Keratinocyte (primary cell): Measurements from ENCODE around the gene DLGAP1. TPM values are rescaled to one million over a fixed set of nuclear protein-coding genes. Genes with fewer than 3 reads are reported as not detected.

Experiments
- DNase-seq: peaks from one replicate; pipeline ENCODE4 v3.0.0-alpha.2; 2011; ENCODE audit warnings: low read depth, missing footprints, low spot score
- FAIRE-seq: peaks from 2 replicates; lab custom pipeline; 2011; peaks lifted over from hg19 to GRCh38; lab: Jason Lieb, UNC
- H2AFZ ChIP-seq: 2 replicates; pipeline ENCODE4 v1.6.0; 2012; ENCODE audit warnings: low read length, control low read depth, inconsistent platforms; ENCODE audit not compliant: control insufficient read depth
- H3K27ac ChIP-seq: 2 replicates; pipeline ENCODE4 v1.5.1; 2011; ENCODE audit warnings: low read length; ENCODE audit not compliant: control insufficient read depth, insufficient read depth
- H3K27me3 ChIP-seq: 3 replicates; pipeline ENCODE4 v1.6.0; 2011; ENCODE audit warnings: low read length; ENCODE audit not compliant: control insufficient read depth, insufficient read depth; ENCODE audit errors: extremely low read depth
- H3K36me3 ChIP-seq, 2 experiments: 2 replicates in 1 of 2; 3 replicates in 1 of 2; pipeline ENCODE4 v1.5.1; 2011; ENCODE audit warnings: low read length in 2 of 2, mild to moderate bottlenecking in 1 of 2; ENCODE audit not compliant: control insufficient read depth in 2 of 2, insufficient read depth in 2 of 2; ENCODE audit errors: extremely low read depth in 1 of 2
- H3K4me1 ChIP-seq: 3 replicates; pipeline ENCODE4 v1.5.1; 2011; ENCODE audit warnings: low read length; ENCODE audit not compliant: control insufficient read depth, insufficient read depth; ENCODE audit errors: extremely low read depth
- H3K4me2 ChIP-seq: 3 replicates; pipeline ENCODE4 v1.6.0; 2011; ENCODE audit warnings: low read depth, low read length; ENCODE audit not compliant: control insufficient read depth, insufficient read depth; ENCODE audit errors: extremely low read depth
- H3K4me3 ChIP-seq, 3 experiments: fragments of 200-600 bp in 1 of 3; sonication (generic) in 1 of 3; 2 replicates in 2 of 3; 3 replicates in 1 of 3; pipeline ENCODE4 v1.5.1; 2011 to 2016; ENCODE audit warnings: low read length in 3 of 3, mild to moderate bottlenecking in 3 of 3, control low read depth in 2 of 3, inconsistent platforms in 1 of 3, low read depth in 1 of 3, mixed read lengths in 1 of 3, mixed run types in 1 of 3, moderate library complexity in 1 of 3; ENCODE audit not compliant: control insufficient read depth in 2 of 3, insufficient read depth in 2 of 3; ENCODE audit errors: extremely low read depth in 1 of 3
- H3K79me2 ChIP-seq: 2 replicates; pipeline ENCODE4 v1.6.0; 2012; ENCODE audit warnings: low read length; ENCODE audit not compliant: control insufficient read depth, insufficient read depth
- H3K9ac ChIP-seq: 3 replicates; pipeline ENCODE4 v1.6.0; 2011; ENCODE audit warnings: low read length; ENCODE audit not compliant: control insufficient read depth, insufficient read depth; ENCODE audit errors: extremely low read depth
- H3K9me1 ChIP-seq: 3 replicates; pipeline ENCODE4 v1.6.0; 2011; ENCODE audit warnings: low read length; ENCODE audit not compliant: control insufficient read depth, insufficient read depth; ENCODE audit errors: extremely low read depth
- H3K9me3 ChIP-seq: 2 replicates; pipeline ENCODE4 v1.5.1; 2012; ENCODE audit warnings: low read depth, low read length; ENCODE audit not compliant: control insufficient read depth
- H4K20me1 ChIP-seq: 3 replicates; pipeline ENCODE4 v1.6.0; 2011; ENCODE audit warnings: low read length; ENCODE audit not compliant: control insufficient read depth, insufficient read depth; ENCODE audit errors: extremely low read depth
- EZH2 ChIP-seq: IDR thresholded peaks from one replicate; pipeline ENCODE4 v1.6.1; 2012; ENCODE audit warnings: inconsistent platforms, mild to moderate bottlenecking, low read length, moderate library complexity
- dilution Hi-C: fragments of 300-500 bp; cut with MboI; formaldehyde crosslinking; loops from one replicate; pipeline ENCODE4 v1.7.0; 2020; ENCODE audit warnings: low sequenced_read_pairs; ENCODE audit not compliant: extremely low pct_ligation_motif_present
- polyA plus RNA-seq, 5 experiments: library from polyadenylated mRNA; depleted of rRNA in 3 of 5; stranded (reverse) in 3 of 5; stranded (forward) in 1 of 5; unstranded in 1 of 5; fragments of >200 nt; gene quantifications; 1 replicate in 1 of 5; 2 replicates in 3 of 5; 3 replicates in 1 of 5; pipeline versions ENCODE4 v1.2.1 to v1.2.3, GENCODE V29; 2011 to 2012; ENCODE audit warnings: missing spikeins in 2 of 5, low read depth in 1 of 5, low replicate concordance in 1 of 5
- TF ChIP-seq, protein P1 (sequence below), 3 experiments: IDR thresholded peaks in 1 of 3; conservative IDR thresholded peaks in 1 of 3; optimal IDR thresholded peaks in 1 of 3; 2 replicates in 2 of 3; 3 replicates in 1 of 3; pipeline versions ENCODE3 to v1.5.1; 2011; ENCODE audit warnings: low read length in 3 of 3, mild to moderate bottlenecking in 3 of 3, moderate library complexity in 2 of 3, control low read depth in 1 of 3, inconsistent platforms in 1 of 3; ENCODE audit not compliant: insufficient read depth in 2 of 3; ENCODE audit errors: extremely low read depth in 1 of 3

DLGAP1 gene
- polyA plus RNA-seq, 1 donor (not counting 4 experiments of a cell fraction or from before 2014, with no cell fraction given) = not detected

DNA sequence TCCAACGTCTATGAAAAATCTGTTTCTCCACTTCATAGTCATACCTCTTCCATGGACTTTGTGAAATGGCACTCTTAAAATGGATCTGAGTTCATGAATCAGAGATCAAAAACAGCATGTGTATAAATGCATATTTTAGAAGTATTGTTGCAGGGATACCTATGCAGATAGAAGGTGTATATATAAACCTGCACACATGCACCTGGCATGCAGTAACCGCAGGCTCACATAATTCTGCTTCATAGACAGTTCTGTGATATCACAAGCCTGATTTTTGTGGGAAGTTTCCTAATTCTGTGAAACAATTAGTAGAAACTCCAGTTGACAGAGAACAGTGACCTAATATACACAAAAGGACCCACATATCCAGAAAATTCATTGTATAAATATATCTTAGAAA lies 583.4 kb downstream of the DLGAP1 start:
- H3K4me3 ChIP-seq = no peak overlapping the region
- H3K36me3 ChIP-seq = no peaks in the 10 kb centered on the region
- TF ChIP-seq, protein P1, sequence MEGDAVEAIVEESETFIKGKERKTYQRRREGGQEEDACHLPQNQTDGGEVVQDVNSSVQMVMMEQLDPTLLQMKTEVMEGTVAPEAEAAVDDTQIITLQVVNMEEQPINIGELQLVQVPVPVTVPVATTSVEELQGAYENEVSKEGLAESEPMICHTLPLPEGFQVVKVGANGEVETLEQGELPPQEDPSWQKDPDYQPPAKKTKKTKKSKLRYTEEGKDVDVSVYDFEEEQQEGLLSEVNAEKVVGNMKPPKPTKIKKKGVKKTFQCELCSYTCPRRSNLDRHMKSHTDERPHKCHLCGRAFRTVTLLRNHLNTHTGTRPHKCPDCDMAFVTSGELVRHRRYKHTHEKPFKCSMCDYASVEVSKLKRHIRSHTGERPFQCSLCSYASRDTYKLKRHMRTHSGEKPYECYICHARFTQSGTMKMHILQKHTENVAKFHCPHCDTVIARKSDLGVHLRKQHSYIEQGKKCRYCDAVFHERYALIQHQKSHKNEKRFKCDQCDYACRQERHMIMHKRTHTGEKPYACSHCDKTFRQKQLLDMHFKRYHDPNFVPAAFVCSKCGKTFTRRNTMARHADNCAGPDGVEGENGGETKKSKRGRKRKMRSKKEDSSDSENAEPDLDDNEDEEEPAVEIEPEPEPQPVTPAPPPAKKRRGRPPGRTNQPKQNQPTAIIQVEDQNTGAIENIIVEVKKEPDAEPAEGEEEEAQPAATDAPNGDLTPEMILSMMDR (optimal IDR thresholded peaks at IDR 0.05 in 1 of 3, IDR thresholded peaks at IDR 0.05 in 1 of 3, conservative IDR thresholded peaks at IDR 0.05 in 1 of 3; ENCODE audit: extremely low read depth in 1 of 3, insufficient read depth in 2 of 3, low read length in 3 of 3) = no peak
- no peak for TF ChIP-seq EZH2
- FAIRE-seq (no peak), DNase-seq (no peak)
- H3K27me3 ChIP-seq = no peaks in the 10 kb centered on the region
- H3K4me1 ChIP-seq = no peaks in the 10 kb centered on the region
- dilution Hi-C loops = no loop called here
- no peaks in the 10 kb centered on the region for H3K9me1 ChIP-seq
- H3K79me2 ChIP-seq = no peaks in the 10 kb centered on the region
- no peaks in the 10 kb centered on the region for H4K20me1 ChIP-seq
- H3K9ac ChIP-seq = no peak overlapping the region
- no peak overlapping the region for H3K4me2 ChIP-seq
- H2AFZ ChIP-seq = no peak overlapping the region
- H3K27ac ChIP-seq = no peak overlapping the region
- no peaks in the 10 kb centered on the region for H3K9me3 ChIP-seq

DNA sequence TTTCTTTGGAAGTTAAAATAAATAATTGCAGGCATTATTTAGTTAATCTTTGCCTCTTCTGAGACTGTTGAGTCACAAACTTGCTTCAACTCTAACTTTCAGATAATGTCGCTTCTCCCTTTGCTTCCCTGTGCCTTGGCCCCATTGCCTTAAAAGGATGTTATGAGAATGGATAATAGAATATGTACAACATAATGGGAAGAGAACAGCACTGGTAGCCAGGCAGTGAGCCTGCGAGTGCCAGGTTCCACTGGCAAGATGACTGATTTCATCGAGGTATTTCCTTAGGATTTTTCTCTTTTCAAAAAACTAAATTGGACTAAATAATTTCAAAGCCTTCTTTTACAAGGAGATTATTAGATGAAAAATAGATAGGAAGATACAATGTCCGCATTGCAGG lies 584.2 kb downstream of the DLGAP1 start:
- H2AFZ ChIP-seq = no peak overlapping the region
- H3K4me3 ChIP-seq = no peak overlapping the region
- no peaks in the 10 kb centered on the region for H3K4me1 ChIP-seq
- dilution Hi-C loops = no loop called here
- H3K9me3 ChIP-seq = no peaks in the 10 kb centered on the region
- TF ChIP-seq, protein P1 (optimal IDR thresholded peaks at IDR 0.05 in 1 of 3, IDR thresholded peaks at IDR 0.05 in 1 of 3, conservative IDR thresholded peaks at IDR 0.05 in 1 of 3; ENCODE audit: extremely low read depth in 1 of 3, insufficient read depth in 2 of 3, low read length in 3 of 3) = no peak
- TF ChIP-seq EZH2 = no peak
- FAIRE-seq = no peak
- no peaks in the 10 kb centered on the region for H3K36me3 ChIP-seq
- no peak for DNase-seq
- no peak overlapping the region for H3K4me2 ChIP-seq
- H3K27me3 ChIP-seq = no peaks in the 10 kb centered on the region
- H3K79me2 ChIP-seq = no peaks in the 10 kb centered on the region
- no peak overlapping the region for H3K27ac ChIP-seq
- H4K20me1 ChIP-seq = no peaks in the 10 kb centered on the region
- no peaks in the 10 kb centered on the region for H3K9me1 ChIP-seq
- no peak overlapping the region for H3K9ac ChIP-seq
